ENCODE data around the gene SLC16A11.

- TF ChIP-seq NBN (IDR thresholded peaks at IDR 0.05) (no peak), PAX5 (IDR thresholded peaks at IDR 0.05; ENCODE audit: borderline replicate concordance, low read depth, low read length) (no peak), DPF2 (IDR thresholded peaks at IDR 0.05) (no peak), POLR2A (IDR thresholded peaks at IDR 0.05; ENCODE audit: low read depth, low read length) (no peak), CTCF (IDR thresholded peaks at IDR 0.05 in 2 of 3, conservative IDR thresholded peaks at IDR 0.05 in 1 of 3; ENCODE audit: control insufficient read depth in 2 of 3, extremely low read depth in 1 of 3, insufficient read depth in 1 of 3, low read depth in 3 of 3, low read length in 3 of 3) (no peak), HDAC6 (IDR thresholded peaks at IDR 0.05; ENCODE audit: unreplicated experiment) (no peak), FOS (IDR thresholded peaks at IDR 0.05; ENCODE audit: borderline replicate concordance, extremely low read depth, insufficient read length) (no peak), SRF (IDR thresholded peaks at IDR 0.05; ENCODE audit: low read depth in 2 of 2, low read length in 2 of 2) (no peak), YY1 (IDR thresholded peaks at IDR 0.05; ENCODE audit: low read depth, low read length) (no peak), ETV6 (conservative IDR thresholded peaks at IDR 0.05 in 1 of 2, IDR thresholded peaks at IDR 0.05 in 1 of 2; ENCODE audit: borderline replicate concordance in 1 of 2, low read depth in 1 of 2) (no peak), EP300 (IDR thresholded peaks at IDR 0.05; ENCODE audit: borderline replicate concordance in 1 of 2, control insufficient read depth in 1 of 2, low read depth in 2 of 2, low read length in 2 of 2) (no peak)
- TF ChIP-seq, protein P1, sequence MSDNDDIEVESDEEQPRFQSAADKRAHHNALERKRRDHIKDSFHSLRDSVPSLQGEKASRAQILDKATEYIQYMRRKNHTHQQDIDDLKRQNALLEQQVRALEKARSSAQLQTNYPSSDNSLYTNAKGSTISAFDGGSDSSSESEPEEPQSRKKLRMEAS (IDR thresholded peaks at IDR 0.05; ENCODE audit: low read depth, low read length), result no peak
- TF ChIP-seq, protein P2, sequence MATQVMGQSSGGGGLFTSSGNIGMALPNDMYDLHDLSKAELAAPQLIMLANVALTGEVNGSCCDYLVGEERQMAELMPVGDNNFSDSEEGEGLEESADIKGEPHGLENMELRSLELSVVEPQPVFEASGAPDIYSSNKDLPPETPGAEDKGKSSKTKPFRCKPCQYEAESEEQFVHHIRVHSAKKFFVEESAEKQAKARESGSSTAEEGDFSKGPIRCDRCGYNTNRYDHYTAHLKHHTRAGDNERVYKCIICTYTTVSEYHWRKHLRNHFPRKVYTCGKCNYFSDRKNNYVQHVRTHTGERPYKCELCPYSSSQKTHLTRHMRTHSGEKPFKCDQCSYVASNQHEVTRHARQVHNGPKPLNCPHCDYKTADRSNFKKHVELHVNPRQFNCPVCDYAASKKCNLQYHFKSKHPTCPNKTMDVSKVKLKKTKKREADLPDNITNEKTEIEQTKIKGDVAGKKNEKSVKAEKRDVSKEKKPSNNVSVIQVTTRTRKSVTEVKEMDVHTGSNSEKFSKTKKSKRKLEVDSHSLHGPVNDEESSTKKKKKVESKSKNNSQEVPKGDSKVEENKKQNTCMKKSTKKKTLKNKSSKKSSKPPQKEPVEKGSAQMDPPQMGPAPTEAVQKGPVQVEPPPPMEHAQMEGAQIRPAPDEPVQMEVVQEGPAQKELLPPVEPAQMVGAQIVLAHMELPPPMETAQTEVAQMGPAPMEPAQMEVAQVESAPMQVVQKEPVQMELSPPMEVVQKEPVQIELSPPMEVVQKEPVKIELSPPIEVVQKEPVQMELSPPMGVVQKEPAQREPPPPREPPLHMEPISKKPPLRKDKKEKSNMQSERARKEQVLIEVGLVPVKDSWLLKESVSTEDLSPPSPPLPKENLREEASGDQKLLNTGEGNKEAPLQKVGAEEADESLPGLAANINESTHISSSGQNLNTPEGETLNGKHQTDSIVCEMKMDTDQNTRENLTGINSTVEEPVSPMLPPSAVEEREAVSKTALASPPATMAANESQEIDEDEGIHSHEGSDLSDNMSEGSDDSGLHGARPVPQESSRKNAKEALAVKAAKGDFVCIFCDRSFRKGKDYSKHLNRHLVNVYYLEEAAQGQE (IDR thresholded peaks at IDR 0.05; ENCODE audit: low read depth, low read length), result no peak
Measured at GRCh38 chr17:7003745-7004144, 40.1 kb downstream of the SLC16A11 start.

All from GM12878 (cell line).